Activated CD4-positive, alpha-beta T cell treated with anti-CD3 and anti-CD28 coated beads, Interleukin-2, amount 50 U/mL, for 4 hours (primary cell): Measurements from ENCODE around the gene GET3.
"Not testable (repeated sequence)": the region's sequence is repeated elsewhere in the genome, so short reads cannot be mapped to it uniquely, and the experiment has no call there.

ENCODE experiments used
- DNase-seq, 2 experiments: peaks; one replicate each; pipeline ENCODE4 v3.0.0-alpha.2; 2020

Gene GET3

GRCh38 chr19:12720296-12720695, 17.0 kb upstream of the GET3 start:
- DNase-seq: no peak

GRCh38 chr19:12720851-12721655, 16.2 kb upstream of the GET3 start:
- DNase-seq: peak in 1 of 2 experiments; percentile 8

DNA sequence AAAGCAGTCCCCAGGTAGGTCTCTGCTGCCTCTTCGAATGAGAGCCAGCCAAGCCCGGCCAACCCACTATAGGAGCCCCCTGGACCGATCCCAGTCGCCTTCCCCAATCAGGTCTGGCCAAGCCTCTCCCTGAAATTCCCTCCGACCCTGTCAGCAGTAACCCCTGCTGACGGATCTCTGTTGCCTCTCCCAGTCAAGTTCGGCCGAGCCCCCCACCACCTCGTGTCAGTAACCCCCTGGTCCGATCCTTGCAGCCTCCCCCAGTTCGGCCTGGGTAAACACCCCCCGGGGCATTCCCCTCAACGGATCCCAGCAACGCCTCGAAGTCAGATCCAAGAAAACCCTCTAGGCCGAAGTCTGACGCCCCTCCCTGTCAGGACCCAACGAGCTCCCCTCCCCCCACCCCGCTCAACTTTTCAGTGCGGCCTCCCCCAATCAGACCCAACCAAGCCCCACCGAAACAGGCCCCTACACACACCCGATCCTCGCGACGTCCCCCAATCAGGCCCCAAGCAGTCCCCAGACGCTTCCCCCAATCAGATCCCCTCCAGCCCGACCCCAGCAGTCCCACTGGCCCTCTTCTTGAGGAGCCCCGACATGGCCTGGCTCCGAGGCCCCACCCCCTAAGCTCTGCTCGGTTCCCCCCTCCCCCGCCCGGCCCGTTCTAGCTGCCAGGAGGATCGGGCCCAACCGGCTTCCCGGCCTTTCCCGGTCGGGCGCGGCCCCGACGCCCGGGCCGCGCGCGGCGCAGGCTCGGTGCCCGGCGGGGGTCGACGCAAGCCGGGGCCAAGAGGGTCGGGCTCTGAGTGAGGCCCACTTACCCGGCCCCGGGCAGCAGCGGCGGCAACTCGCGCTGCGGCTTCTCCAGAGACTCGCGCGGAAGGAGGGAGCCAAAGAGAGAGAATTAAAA, 15.4 kb upstream of the GET3 start:
- peak; percentile 36 to 43 for DNase-seq

DNA sequence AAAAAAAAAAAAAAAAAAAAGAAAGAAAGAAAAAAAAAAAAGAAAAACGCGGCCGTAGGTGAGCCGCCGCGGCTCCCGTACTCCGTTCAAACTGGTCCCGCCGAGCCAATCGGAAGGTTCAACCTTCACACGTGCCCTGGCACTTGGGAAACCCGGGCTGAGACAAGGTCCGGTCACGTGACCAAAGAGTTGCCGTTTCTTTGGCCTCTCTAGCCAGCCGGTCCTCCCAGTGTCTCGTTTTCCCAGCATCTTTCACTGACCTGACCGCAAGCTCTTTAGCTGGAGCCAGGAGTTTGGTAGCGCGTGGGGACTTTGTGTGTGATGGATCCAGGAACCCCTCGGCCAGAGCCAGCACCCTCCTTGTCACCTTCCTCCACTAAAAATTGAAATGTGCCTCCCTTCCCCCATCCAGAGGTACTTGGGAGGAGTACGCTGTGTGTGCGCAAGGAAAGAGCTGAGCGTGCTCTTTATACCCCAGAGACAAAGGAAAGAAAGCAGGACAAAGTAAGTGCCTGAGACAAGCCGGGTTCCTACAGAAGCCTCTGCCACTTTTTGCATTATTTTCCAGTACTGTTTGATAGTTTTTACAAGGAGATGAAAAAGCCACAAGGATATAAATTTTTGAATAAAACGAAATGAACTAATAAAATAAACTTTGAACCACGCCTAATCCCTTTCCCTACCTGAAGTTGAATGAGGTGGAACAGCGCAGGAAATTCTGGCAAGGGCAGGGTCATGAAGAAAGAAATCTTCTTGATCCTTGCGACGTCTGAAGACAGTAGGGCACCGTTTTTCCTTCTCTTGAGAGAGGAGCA, 14.5 kb upstream of the GET3 start:
- peak; percentile 88 to 91 for DNase-seq

DNA sequence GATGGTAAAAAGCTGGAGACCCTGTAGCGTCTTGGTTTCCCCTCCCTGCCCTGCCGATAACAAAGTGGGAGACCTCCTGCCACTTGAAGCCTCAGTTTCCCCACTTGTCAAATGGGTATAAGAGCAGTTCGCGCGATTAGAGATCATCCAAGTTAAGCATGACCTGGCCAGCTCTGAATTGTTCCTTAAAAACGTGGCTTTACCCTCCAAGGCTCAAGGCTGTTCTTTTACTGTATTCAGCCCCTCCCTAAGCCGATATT, 14.0 kb upstream of the GET3 start:
- no peak for DNase-seq

- peak; percentile 64 to 65 for DNase-seq
These were observed 13.5 kb upstream of the GET3 start, which contains the start of gene TNPO2 for GRCh38 chr19:12723641-12724426. Gene TNPO2, minus strand, starts transcription at chr19:12723932. Its CDS starts 2,955 bp downstream, at chr19:12720977.

DNA sequence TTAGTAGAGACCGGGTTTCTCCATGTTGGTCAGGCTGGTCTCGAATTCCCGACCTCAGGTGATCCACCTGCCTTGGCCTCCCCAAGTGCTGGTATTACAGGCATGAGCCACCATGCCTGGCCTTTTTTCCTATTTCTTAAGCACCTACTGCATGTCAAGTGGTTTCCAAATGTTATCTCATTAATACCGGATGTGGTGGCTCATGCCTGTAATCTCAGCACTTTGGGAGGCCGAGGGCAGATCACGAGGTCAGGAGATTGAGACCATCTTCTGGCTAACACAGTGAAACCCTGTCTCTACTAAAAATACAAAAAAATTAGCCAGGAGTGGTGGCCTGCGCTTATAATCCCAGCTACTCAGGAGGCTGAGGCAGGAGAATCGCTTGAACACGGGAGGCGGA, 11.7 kb upstream of the GET3 start:
- not testable (repeated sequence) for DNase-seq

GRCh38 chr19:12726988-12727316, 10.3 kb upstream of the GET3 start:
- DNase-seq: no peak

DNA sequence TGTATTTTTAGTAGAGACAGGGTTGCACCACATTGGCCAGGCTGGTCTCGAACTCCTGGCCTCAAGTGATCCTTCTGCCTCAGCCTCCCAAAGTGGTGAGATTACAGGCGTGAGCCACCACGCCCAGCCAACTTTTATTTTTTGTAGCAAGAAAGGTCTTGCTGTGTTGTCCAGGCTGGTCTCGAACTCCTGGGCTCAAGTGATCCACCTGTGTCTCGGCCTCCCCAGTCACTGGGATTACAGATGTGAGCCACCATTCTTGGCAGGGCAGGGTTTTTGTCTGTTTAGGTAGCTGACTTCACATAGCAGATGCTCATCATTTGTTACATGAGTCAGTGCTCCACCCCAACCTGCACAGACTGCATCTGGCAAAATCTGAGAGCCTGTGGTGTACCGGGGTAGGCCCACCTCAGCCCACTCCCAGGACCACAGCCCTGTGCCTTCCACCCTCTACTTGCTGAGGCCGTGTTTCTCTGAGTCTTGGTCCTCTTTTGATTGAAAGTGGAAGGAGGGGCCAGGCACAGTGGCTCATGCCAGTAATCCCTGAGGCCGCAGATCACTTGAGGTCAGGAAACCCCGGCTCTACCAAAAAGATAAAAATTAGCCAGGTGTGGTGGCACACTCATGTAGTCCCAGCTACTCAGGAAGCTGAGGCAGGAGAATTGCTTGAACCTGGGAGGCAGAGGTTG, 9.4 kb upstream of the GET3 start:
- DNase-seq: no peak

DNA sequence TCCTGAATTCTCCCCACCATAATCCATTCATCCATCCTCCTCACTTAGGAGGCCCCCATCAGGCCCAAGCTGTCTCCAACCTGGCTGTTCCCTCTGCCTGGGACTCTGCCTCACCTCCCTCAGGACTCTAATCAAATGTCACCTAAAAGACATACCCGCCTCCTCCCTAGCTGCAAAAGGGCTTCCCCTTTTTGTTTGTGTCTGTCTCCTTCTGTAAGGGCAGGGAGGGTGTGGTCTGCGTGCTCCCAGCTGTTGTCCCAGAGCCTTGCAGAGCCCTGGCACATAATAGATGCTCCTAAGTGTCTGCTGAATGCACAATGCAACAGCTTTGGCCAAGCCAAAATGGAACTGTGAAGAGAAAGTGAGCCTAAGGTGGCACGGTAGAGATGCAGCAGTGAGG, 7.2 kb upstream of the GET3 start:
- DNase-seq: no peak

GRCh38 chr19:12731337-12731736, 6.0 kb upstream of the GET3 start:
- no peak for DNase-seq

- DNase-seq: peak in 1 of 2 experiments; percentile 15
These were observed 3.7 kb upstream of the GET3 start for GRCh38 chr19:12733369-12734214.

DNA sequence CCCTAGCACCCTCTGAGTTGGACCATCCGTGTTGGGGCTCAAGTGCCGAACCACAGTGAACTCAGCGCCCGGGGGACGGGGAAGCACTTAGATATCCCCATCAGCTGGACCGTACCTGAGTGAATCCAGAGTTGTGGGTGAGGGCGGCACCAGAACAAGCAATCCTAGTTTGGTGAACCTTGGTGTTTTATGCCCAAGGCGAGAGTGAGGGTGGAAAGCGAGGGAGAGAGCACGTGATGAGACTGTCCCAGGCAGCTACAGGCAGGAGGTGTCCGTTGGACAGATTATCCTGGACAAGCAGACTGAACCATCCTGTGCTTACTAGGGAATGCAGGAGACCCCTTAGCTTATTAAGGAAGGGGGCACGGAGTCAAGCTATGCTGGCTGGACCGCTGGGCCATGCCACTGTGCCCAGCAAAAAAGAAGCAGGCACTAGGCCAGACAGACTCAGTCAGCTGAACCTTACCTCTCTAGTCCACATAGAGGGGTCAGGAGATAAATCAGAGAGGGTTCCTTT, 596 bp downstream of the GET3 start:
- no peak for DNase-seq

- no peak for DNase-seq
These were observed 8.0 kb downstream of the GET3 start for GRCh38 chr19:12745166-12745897.

- DNase-seq: no peak
These were observed 11.2 kb downstream of the GET3 start for GRCh38 chr19:12748489-12748888.

- no peak for DNase-seq
These were observed 12.7 kb downstream of the GET3 start for GRCh38 chr19:12749938-12750521.

- no peak for DNase-seq
These were observed 13.6 kb downstream of the GET3 start for GRCh38 chr19:12750851-12751250.

- DNase-seq: no peak
These were observed 14.3 kb downstream of the GET3 start, which contains the start of gene BEST2 for GRCh38 chr19:12751635-12752034. Gene BEST2, plus strand, starts transcription at chr19:12751791. Its CDS starts 802 bp downstream, at chr19:12752593.

DNA sequence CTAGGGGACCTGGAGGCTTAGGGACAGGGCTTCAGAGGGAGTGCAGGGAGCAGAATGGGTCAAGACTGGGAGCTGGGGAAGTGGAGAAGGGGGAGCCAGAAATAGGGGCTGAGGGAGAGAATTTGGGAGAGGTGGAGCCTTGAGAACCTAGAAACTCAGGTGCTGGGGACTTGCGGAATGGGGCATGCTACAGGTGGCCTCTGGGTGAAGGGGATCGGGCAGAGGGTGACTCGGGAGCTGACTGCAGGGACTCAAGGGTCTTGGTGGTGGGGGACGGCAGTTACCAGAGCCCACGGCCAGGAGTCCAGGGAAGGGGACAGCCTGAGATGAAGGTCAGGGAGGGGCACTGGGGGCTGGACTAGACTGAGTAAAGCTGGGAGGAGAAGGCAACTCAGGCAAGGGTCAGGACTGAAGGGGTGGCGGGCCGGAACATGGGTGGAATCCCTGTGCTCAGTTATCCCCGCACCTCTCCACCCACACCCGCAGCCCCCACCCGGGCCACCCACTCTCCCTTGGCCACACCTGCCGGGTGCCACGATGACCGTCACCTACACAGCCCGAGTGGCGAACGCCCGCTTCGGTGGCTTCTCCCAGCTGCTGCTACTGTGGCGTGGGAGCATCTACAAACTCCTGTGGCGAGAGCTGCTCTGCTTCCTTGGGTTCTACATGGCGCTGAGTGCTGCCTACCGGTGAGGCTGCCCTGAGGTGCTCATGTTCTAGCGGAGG, 14.9 kb downstream of the GET3 start:
- no peak for DNase-seq
